IPS-18a (cell line): ENCODE data around the gene DCTN2.

ENCODE experiments used
- H3K27ac ChIP-seq: one replicate; pipeline ENCODE4 v1.5.1; 2013; ENCODE audit warnings: low read length
- H3K27me3 ChIP-seq: one replicate; pipeline ENCODE4 v1.6.1; 2013; ENCODE audit warnings: mild to moderate bottlenecking, low read length; ENCODE audit not compliant: control insufficient read depth, insufficient read depth
- H3K36me3 ChIP-seq: one replicate; pipeline ENCODE4 v1.6.1; 2013; ENCODE audit warnings: low read depth, low read length; ENCODE audit not compliant: control insufficient read depth
- H3K4me1 ChIP-seq: one replicate; pipeline ENCODE4 v1.6.1; 2013; ENCODE audit warnings: low read depth, low read length; ENCODE audit not compliant: control insufficient read depth
- H3K4me3 ChIP-seq: one replicate; pipeline ENCODE4 v1.5.1; 2013; ENCODE audit warnings: low read length
- H3K9ac ChIP-seq: one replicate; pipeline ENCODE4 v1.6.1; 2013; ENCODE audit warnings: mild to moderate bottlenecking, low read length, moderate library complexity
- H3K9me3 ChIP-seq: one replicate; pipeline ENCODE4 v1.6.1; 2013; ENCODE audit warnings: low read depth, low read length; ENCODE audit not compliant: control insufficient read depth

Gene DCTN2

GRCh38 chr12:57584690-57585089, 37.7 kb upstream of the DCTN2 start:
- Histone ChIP-seq H3K27ac (no peak overlapping the region), H3K9ac (no peak overlapping the region), H3K4me1 (no peaks in the 10 kb centered on the region), H3K9me3 (no peaks in the 10 kb centered on the region), H3K27me3 (no peaks in the 10 kb centered on the region), H3K36me3 (peaks cover 14% of the 10 kb centered on the region), H3K4me3 (no peak overlapping the region)

DNA sequence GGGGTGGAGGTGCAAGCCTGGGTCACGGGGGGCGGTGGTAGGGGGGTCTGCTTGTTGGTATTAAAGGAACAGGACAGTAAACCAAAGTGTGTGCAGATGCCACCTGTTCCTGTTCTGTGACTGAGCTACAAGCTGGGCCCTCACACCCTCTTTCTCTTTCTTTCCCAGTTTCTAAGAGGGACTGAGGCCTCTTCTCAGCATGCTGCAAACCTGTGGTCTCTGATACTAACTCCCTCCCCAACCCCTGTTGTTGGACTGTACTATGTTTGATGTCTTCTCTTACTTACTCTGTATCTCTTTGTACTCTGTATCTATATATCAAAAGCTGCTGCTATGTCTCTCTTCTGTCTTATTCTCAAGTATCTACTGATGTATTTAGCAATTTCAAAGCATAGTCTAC, 37.1 kb upstream of the DCTN2 start:
- no peaks in the 10 kb centered on the region for H3K27me3 ChIP-seq
- no peak overlapping the region for H3K9ac ChIP-seq
- H3K9me3 ChIP-seq = no peaks in the 10 kb centered on the region

GRCh38 chr12:57583008-57583831, 36.2 kb upstream of the DCTN2 start:
- H3K9ac ChIP-seq = no peak overlapping the region
- H3K27me3 ChIP-seq = no peaks in the 10 kb centered on the region
- no peak overlapping the region for H3K4me3 ChIP-seq
- peaks cover 21% of the 10 kb centered on the region for H3K36me3 ChIP-seq
- H3K4me1 ChIP-seq = no peaks in the 10 kb centered on the region
- no peak overlapping the region for H3K27ac ChIP-seq
- H3K9me3 ChIP-seq = no peaks in the 10 kb centered on the region

More for the DNA sequence above, 37.1 kb upstream of the DCTN2 start:
- Histone ChIP-seq H3K36me3 (peaks cover 16% of the 10 kb centered on the region), H3K27ac (no peak overlapping the region), H3K4me1 (no peaks in the 10 kb centered on the region), H3K4me3 (no peak overlapping the region)

DNA sequence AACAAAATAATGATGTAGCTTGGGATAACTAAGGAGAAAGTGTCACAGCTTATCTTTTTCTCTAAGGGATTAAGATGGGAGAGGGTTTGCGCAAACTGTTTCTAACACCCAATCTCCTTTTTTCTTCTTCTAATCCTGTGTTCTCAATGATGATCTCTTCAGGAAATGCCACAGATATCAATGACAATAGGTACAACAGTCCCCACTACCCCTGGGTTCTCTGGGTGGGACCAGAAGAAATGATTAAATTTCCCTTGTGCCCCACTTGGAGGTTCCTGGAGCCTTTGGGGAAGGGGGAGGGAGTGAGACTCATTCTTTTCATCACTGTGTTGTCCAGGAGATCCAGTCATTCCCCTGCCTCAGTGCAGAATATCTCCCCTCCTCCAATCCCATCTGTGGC, 35.4 kb upstream of the DCTN2 start:
- Histone ChIP-seq H3K9me3 (no peaks in the 10 kb centered on the region), H3K27me3 (no peaks in the 10 kb centered on the region), H3K27ac (no peak overlapping the region), H3K9ac (no peak overlapping the region), H3K4me3 (no peak overlapping the region), H3K4me1 (no peaks in the 10 kb centered on the region), H3K36me3 (peaks cover 29% of the 10 kb centered on the region)

DNA sequence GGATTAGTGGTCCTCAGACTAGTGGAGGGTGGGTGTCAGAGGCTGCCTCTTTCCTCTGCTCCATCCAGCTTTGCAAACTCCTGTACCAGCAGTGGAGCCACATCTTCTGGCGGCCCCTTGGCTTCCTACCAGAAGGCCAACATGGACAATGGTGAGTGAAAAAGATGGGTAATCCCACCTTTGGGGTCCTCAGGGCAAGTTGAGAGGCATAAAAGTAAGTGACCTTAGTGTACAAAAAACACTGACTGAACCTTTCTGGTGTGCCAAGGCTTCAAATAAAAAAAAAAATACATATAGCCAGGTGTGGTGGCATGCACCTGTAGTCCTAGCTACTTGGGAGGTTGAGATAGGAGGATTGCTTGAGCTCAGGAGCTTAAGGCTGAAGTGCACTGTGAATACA, 34.8 kb upstream of the DCTN2 start:
- peaks cover 35% of the 10 kb centered on the region for H3K36me3 ChIP-seq
- H3K9ac ChIP-seq = no peak overlapping the region
- no peaks in the 10 kb centered on the region for H3K27me3 ChIP-seq
- no peaks in the 10 kb centered on the region for H3K9me3 ChIP-seq
- no peak overlapping the region for H3K27ac ChIP-seq
- no peaks in the 10 kb centered on the region for H3K4me1 ChIP-seq
- no peak overlapping the region for H3K4me3 ChIP-seq

DNA sequence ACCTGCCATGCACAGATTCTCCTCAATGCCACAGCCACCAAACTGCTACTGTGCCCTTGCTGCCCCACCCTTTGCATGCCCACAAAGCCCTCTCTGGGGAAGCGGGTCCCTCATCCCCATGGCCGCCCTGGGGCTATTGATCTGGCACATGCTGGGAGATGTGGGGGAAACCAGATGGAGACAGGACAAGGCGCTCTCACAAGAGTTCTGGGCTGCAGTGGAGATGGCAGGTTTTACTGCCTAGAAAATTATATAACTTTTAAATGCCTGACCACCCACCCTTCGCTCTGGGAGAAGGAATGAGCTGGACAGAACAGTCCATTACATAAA, 33.4 kb upstream of the DCTN2 start:
- H3K9ac ChIP-seq = no peak overlapping the region
- no peak overlapping the region for H3K27ac ChIP-seq
- peaks cover 49% of the 10 kb centered on the region for H3K36me3 ChIP-seq
- H3K4me1 ChIP-seq = no peaks in the 10 kb centered on the region
- no peak overlapping the region for H3K4me3 ChIP-seq
- no peaks in the 10 kb centered on the region for H3K27me3 ChIP-seq
- no peaks in the 10 kb centered on the region for H3K9me3 ChIP-seq

DNA sequence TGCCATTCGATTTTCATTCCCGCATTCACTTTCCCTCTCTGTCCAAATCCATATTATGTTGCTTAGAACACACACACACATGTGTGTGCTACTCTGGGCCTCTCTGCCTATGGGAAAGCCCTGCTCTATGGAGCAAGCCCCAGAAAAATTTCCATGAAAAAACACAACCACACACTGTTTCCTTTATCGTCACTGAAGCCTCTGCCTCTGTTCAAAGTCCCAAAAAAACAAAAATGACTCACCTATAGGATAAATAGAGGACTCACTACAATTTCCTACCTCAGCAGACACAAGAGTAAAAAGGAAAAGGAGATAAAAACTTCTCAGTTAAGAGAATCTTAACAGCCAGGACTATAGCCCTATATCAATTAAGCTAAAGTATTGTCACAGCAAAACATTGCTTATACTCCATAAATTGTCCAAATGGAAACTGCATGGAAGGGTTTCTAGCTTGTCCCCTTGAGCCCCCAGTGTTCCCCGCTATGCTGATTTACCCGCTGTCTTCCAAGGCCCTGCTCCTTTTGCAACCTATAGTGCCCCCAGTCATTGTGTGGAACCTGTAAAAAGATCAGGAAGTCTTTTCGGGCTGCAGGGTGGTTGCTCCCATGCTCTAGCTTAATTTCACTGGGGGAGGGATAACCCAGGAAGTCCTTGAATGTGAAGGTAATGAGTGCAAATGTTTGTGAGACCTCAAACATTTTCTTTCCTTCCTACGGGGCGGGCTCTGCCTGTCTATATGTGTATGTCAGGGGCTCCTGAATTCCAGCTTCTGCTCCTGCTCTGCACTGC, 32.9 kb upstream of the DCTN2 start:
- Histone ChIP-seq H3K4me3 (no peak overlapping the region), H3K9ac (no peak overlapping the region), H3K27ac (no peak overlapping the region), H3K27me3 (no peaks in the 10 kb centered on the region), H3K4me1 (no peaks in the 10 kb centered on the region), H3K36me3 (peaks cover 54% of the 10 kb centered on the region), H3K9me3 (no peaks in the 10 kb centered on the region)

- no peak overlapping the region for H3K27ac ChIP-seq
- no peaks in the 10 kb centered on the region for H3K27me3 ChIP-seq
- H3K9me3 ChIP-seq = no peaks in the 10 kb centered on the region
- H3K9ac ChIP-seq = no peak overlapping the region
- peaks cover 55% of the 10 kb centered on the region for H3K36me3 ChIP-seq
- no peak overlapping the region for H3K4me3 ChIP-seq
- no peaks in the 10 kb centered on the region for H3K4me1 ChIP-seq
Measured at GRCh38 chr12:57579011-57579410, 32.0 kb upstream of the DCTN2 start.

DNA sequence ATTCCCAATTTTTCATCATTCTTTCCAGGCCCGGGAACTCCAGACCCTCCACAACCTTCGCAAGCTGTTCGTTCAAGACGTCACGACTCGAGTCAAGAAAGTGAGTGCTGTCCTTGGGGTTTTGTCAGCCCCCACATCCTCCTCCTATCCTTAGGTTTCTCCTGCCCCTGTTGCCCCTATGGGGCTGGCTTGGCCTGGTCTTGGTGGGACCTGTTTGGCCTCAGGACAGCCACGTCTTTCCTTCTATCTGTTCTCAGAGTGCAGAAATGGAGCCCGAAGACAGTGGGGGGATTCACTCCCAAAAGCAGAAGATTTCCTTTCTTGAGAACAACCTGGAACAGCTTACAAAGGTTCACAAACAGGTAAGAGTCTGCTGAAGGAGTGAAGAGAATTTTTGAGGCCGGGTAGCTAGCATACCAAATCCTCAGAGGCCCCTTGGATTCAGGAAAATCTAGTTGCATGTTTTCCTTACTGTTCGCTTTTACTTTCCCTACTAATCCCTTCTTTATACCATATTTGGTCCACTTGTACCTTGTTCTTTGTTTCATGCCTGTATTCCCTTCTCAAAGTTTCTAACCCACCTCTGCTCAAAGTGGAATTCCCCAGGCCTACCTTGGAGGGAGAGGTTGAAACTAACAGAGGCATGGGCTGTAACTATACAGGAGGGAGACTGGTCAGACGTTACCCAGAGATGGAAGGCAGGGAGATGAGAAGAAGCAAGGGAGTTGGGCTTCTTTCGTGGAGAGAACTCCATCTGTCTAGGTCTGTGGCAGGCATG, 31.2 kb upstream of the DCTN2 start:
- H3K9ac ChIP-seq = no peak overlapping the region
- no peak overlapping the region for H3K4me3 ChIP-seq
- peaks cover 55% of the 10 kb centered on the region for H3K36me3 ChIP-seq
- no peaks in the 10 kb centered on the region for H3K27me3 ChIP-seq
- H3K9me3 ChIP-seq = no peaks in the 10 kb centered on the region
- H3K4me1 ChIP-seq = no peaks in the 10 kb centered on the region
- no peak overlapping the region for H3K27ac ChIP-seq

DNA sequence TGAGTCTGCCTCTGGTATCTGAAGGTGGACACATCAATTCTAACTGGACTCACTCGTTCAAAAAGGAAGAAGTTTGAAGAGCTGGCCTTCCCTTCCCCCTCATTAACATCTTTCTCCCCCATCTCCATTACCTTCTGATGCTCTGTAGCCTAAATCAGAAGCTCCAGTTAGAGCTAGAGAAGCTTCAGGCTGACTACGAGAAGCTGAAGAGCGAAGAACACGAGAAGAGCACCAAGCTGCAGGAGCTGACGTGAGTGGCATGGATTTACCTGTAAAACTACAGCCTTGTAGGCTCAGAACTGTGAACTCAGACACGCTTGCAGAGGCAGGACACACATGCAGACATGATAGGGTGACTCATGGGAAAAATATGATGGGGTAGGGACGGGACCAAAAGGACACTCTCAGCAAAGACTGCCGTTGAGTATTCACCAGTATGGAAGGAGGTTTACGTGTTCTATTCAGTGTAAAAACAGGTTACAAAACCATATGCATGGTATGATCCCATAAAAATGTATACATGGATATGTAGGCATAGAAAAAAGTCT, 29.7 kb upstream of the DCTN2 start:
- no peaks in the 10 kb centered on the region for H3K27me3 ChIP-seq
- H3K27ac ChIP-seq = no peak overlapping the region
- H3K4me3 ChIP-seq = no peak overlapping the region
- no peaks in the 10 kb centered on the region for H3K4me1 ChIP-seq
- peaks cover 62% of the 10 kb centered on the region for H3K36me3 ChIP-seq
- no peaks in the 10 kb centered on the region for H3K9me3 ChIP-seq
- H3K9ac ChIP-seq = no peak overlapping the region
